Measurements from ENCODE around the gene BCAS3. TPM values are rescaled to one million over a fixed set of nuclear protein-coding genes. Genes with fewer than 3 reads are reported as not detected.
"Not testable (repeated sequence)": the region's sequence is repeated elsewhere in the genome, so short reads cannot be mapped to it uniquely, and the experiment has no call there.

BCAS3 gene
- total RNA-seq, 1 donor from 2014 or later: 15.2 TPM

DNA sequence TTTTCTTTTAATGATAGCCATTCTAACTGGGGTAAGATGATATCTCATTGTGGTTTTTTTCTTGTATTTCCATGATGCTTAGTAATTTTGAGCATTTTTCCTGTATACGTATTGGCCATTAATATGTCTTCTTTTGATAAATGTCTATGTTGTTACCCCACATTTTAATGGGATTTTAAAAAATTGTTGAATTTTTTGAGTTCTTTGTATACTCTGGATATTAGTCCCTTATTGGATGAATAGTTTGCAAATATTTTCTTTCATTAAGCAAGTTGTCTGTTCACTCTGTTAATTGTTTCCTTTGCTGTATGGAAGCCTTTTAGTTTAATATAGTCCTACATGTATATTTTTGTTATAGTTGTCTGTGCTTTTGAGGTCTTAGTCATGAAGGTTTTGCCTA, 79.8 kb downstream of the BCAS3 start:
- TF ChIP-seq, protein P1, sequence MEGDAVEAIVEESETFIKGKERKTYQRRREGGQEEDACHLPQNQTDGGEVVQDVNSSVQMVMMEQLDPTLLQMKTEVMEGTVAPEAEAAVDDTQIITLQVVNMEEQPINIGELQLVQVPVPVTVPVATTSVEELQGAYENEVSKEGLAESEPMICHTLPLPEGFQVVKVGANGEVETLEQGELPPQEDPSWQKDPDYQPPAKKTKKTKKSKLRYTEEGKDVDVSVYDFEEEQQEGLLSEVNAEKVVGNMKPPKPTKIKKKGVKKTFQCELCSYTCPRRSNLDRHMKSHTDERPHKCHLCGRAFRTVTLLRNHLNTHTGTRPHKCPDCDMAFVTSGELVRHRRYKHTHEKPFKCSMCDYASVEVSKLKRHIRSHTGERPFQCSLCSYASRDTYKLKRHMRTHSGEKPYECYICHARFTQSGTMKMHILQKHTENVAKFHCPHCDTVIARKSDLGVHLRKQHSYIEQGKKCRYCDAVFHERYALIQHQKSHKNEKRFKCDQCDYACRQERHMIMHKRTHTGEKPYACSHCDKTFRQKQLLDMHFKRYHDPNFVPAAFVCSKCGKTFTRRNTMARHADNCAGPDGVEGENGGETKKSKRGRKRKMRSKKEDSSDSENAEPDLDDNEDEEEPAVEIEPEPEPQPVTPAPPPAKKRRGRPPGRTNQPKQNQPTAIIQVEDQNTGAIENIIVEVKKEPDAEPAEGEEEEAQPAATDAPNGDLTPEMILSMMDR (conservative IDR thresholded peaks at IDR 0.05; ENCODE audit: low read depth, low read length): no peak
- DNase-seq (ENCODE audit: low read depth): no peak
- H3K4me3 ChIP-seq (ENCODE audit: low read depth, low read length): no peak overlapping the region

DNA sequence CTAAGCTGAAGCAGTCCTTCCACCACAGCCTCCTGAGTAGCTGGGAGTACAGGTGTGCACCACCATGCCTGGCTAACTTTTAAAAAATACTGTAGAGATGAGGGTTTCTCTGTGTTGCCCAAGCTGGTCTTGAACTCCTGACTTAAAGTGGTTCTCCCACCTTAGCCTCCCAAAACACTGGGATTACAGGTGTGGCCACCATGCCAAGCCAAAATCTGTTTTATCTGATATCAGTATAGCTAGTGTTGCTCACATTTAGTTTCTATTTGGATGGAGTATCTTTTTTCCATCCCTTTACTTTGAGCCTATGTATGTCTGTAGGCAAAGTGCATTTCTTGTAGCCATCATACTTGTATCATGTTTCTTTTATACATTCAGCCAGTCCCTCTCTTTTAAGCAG, 82.1 kb downstream of the BCAS3 start:
- no peak overlapping the region for H3K4me3 ChIP-seq (ENCODE audit: low read depth, low read length)
- TF ChIP-seq, protein P1 (conservative IDR thresholded peaks at IDR 0.05; ENCODE audit: low read depth, low read length): no peak
- no peak for DNase-seq (ENCODE audit: low read depth)

DNA sequence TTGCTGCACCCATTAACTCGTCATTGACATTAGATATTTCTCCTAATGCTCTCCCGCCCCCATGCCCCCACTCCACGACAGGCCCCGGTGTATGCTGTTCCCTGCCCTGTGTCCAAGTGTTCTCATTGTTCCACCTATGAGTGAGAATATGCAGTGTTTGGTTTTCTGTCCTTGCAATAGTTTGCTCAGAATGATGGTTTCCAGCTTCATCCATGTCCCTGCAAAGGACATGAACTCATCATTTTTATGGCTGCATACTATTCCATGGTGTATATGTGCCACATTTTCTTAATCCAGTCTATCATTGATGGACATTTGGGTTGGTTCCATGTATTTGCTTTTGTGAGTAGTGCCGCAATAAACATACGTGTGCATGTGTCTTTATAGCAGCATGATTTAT, 83.7 kb downstream of the BCAS3 start:
- not testable (repeated sequence) for H3K4me3 ChIP-seq (ENCODE audit: low read depth, low read length); DNase-seq (ENCODE audit: low read depth)

DNA sequence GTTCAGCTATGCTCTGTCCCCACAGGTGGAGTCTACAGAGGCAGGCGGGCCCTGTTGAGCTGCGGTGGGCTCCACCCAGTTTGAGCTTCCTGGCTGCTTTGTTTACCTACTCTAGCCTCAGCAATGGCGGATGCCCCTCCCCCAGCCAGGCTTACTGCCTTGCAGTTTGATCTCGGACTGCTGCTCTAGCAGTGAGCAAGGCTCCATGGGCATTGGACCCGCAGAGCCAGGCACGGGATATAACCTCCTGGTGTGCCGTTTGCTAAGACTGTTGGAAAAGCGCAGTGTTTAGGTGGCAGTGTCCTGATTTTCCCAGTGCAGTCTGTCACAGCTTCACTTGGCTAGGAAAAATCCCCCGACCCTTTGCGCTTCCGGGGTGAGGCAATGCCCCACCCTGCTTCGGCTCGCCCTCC, 89.1 kb downstream of the BCAS3 start:
- DNase-seq (ENCODE audit: low read depth): no peak
- TF ChIP-seq, protein P1 (conservative IDR thresholded peaks at IDR 0.05; ENCODE audit: low read depth, low read length): no peak
- no peak overlapping the region for H3K4me3 ChIP-seq (ENCODE audit: low read depth, low read length)

DNA sequence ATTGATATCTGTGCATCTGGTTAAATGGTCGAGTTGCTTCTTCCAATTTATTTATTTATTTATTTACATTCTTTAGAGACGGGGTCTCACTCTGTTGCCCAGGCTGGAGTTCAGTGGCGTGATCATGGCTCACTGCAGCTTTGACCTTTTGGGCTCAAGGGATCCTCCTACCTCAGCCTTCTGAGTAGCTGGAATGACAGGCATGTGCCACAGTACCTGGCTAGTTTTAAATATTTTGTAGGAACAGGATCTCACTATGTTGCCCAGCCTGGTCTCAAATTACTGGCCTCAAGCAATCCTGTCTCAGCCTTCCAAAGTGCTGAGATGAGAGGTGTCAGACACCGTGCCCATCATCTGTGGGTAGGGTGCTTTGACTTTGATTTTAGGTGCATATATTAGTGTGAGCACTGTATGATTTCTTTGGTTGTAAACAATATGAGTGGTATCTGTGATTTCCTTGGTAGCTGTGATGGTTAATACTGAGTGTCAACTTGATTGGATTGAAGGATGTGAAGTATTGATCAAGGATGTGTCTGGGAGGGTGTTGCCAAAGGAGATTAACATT, 90.2 kb downstream of the BCAS3 start:
- TF ChIP-seq, protein P1 (conservative IDR thresholded peaks at IDR 0.05; ENCODE audit: low read depth, low read length): no peak
- no peak for DNase-seq (ENCODE audit: low read depth)
- no peak overlapping the region for H3K4me3 ChIP-seq (ENCODE audit: low read depth, low read length)

DNA sequence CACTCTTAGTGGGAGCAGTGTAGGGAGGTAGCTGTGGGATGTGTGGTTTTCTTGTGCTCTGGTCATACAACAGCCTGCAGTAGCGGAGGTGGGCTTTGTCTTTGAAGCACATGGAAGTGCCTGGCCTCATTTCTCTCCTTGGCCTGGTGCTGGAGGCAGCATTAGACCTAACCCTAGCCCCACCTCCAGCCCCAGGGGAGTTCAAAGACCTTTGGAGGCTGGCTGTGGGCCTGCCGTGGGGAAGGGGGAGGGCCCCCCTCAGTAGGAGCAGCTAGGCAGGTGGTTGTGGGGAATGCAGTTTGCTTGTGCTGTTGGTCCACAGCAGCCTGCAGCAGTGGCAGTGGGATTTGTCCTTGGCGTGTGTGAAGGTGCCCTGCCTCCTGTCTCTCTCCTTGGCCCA, 91.7 kb downstream of the BCAS3 start:
- no peak overlapping the region for H3K4me3 ChIP-seq (ENCODE audit: low read depth, low read length)
- DNase-seq (ENCODE audit: low read depth): no peak
- TF ChIP-seq, protein P1 (conservative IDR thresholded peaks at IDR 0.05; ENCODE audit: low read depth, low read length): no peak

DNA sequence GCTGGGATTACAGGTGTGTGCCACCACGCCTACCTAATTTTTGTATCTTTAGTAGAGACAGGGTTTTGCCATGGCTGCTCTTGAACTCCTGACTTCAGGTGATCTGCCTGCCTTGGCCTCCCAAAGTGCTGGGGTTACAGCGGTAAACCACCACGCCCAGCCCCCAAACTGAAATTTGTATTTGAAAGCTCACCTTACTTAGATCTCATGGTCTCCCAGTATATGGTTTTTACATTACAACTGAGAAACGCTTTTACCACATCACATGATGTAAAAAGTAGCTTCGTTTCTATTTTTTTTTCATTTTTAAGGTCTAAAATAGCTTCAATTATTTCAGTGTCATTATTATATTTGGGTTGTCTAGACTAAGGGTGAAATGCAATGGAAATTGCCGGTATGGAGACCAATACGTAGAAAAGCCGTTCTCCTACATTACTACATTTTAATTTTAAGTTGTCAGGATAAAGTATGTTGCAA, 93.3 kb downstream of the BCAS3 start:
- TF ChIP-seq, protein P1 (conservative IDR thresholded peaks at IDR 0.05; ENCODE audit: low read depth, low read length): no peak
- H3K4me3 ChIP-seq (ENCODE audit: low read depth, low read length): no peak overlapping the region

DNA sequence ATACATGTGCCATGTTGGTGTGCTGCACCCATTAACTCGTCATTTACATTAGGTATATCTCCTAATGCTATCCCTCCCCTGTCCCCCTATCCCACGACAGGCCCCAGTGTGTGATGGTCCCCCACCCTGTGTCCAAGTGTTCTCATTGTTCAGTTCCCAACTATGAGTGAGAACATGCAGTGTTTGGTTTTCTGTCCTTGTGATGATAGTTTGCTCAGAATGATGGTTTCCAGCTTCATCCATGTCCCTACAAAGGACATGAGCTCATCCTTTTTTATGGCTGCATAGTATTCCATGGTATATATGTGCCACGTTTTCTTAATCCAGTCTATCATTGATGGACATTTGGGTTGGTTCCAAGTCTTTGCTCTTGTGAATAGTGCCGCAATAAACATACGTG, 94.0 kb downstream of the BCAS3 start:
- DNase-seq (ENCODE audit: low read depth); H3K4me3 ChIP-seq (ENCODE audit: low read depth, low read length): not testable (repeated sequence)

More for the DNA sequence above, 93.3 kb downstream of the BCAS3 start:
- DNase-seq (ENCODE audit: low read depth): no peak
